ENCODE measurements around the gene TCF25. TPM values are rescaled to one million over a fixed set of nuclear protein-coding genes. Genes with fewer than 3 reads are reported as not detected.

Gene TCF25
- total and polyA plus RNA-seq, 4 experiments from 2014 or later: 86.4 to 308 (median 195) TPM

DNA sequence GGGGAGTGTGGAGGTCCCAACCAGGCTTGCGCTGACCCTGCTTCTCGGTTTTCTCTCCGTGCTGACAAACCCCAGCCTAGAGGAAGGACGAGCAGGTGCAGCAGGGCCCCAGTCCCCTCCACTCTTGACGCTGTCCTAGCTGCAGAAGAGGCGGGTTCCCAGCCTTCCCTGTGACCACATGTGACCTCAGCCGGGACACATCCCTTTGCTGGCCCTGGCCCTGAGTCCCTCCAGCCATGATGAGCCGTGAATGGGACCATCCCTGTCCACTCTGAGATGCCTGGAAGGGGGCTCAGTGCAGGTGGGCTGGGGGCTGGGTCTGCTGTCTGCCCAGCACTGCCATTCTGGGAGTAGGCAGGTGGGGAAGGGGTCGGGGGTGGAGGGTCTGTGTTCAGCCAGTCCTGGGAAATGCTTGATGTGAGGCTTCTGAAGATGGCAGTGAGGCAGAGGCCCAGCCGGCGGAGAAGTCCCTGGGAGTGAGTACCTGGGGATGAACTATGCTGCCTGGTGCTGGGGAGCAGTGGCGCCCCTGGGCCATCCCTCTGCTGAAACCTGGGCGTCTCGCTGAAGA, 47.8 kb downstream of the TCF25 start:
- peaks cover 23 to 52% (median 39%) of the 10 kb centered on the region in 4 donors for H3K4me1 Mint-ChIP-seq
- DNase-seq: peak in 1 of 5 donors; percentile 33
- peaks cover 0 to 2% (median 0%) of the 10 kb centered on the region in 8 donors for H3K9me3 Mint-ChIP-seq
- intact Hi-C loops (cut with micrococcal nuclease): no loop called here
- no peaks in the 10 kb centered on the region for H3K36me3 Mint-ChIP-seq
- ChIA-PET POLR2A (ENCODE audit: partially characterized antibody) (interaction anchor here (1.2 to 1.3 kb wide), 2 partner anchors 48 to 235 kb away, joined by 3 read pairs; partner anchors contain the start of genes CDK10 and TCF25), CTCF (ENCODE audit: partially characterized antibody) (no interaction called here)
- H3K4me3 ChIP-seq (ENCODE audit: low read length in 2 of 2): no peak overlapping the region
- H3K9me3 ChIP-seq (ENCODE audit: control insufficient read depth in 1 of 2, low read length in 2 of 2): no peaks in the 10 kb centered on the region
- H3K27ac ChIP-seq (ENCODE audit: low read depth, low read length): no peak overlapping the region
- peaks cover 78% of the 10 kb centered on the region for H3K4me1 ChIP-seq (ENCODE audit: insufficient read depth, low read length)
- no peak overlapping the region for H3K4me3 Mint-ChIP-seq
- H3K27ac Mint-ChIP-seq: peak overlapping the region in 1 of 7 donors; percentile 42
- H3K36me3 ChIP-seq (ENCODE audit: insufficient read depth, low read length): no peaks in the 10 kb centered on the region
- peaks cover 0 to 13% of the 10 kb centered on the region in 2 donors for H3K27me3 Mint-ChIP-seq
- H3K27me3 ChIP-seq (ENCODE audit: insufficient read depth, low read length): peaks cover 10% of the 10 kb centered on the region

DNA sequence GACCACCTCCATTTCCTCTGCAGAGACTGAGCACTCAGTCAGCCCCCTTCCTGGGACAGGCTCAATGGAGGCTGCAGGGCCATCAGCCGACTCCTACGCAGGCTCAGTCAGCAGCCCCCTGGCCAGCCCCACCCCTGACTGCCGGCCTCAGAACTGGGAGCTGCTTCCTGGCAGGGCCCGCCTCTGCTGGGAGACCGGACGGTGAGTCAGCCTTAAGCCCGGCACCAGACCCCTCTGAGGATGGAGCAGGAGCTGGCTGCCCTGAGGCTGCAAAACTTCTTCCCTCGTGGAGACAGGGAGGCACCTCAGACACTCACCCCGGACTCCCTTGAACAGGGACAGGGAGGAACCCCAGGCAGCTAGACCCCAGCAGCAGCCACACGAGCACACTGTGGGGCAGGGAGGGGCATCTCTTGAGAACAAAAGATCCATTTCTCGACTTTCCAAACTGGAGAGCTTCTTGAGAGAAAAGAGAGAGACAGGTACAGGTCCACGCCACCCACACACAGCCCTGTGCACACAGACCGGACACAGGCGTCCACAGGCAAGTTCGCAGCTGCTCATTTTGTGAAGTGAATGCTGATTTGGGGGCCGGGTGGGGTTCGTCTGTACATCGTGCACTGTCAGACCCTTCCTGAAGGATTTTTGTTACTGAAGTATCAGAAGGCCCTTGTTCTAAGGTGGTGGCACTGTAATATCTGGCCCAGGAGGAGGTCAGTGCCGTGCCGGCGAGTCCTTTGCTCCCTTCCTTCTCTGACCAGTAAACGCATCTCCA, 48.5 kb downstream of the TCF25 start:
- peak overlapping the region; percentile 35 to 74 (median 60) for H3K4me3 Mint-ChIP-seq
- peaks cover 10% of the 10 kb centered on the region for H3K27me3 ChIP-seq (ENCODE audit: insufficient read depth, low read length)
- no peak overlapping the region for H3K4me3 ChIP-seq (ENCODE audit: low read length in 2 of 2)
- no peaks in the 10 kb centered on the region for H3K36me3 ChIP-seq (ENCODE audit: insufficient read depth, low read length)
- intact Hi-C loops (cut with micrococcal nuclease): no loop called here
- POLR2A ChIA-PET (ENCODE audit: partially characterized antibody): interaction anchor here (0.8 to 1.2 kb wide), 2 partner anchors 33 to 235 kb away, joined by 3 to 4 read pairs; partner anchors contain the start of gene CDK10
- H3K36me3 Mint-ChIP-seq: no peaks in the 10 kb centered on the region
- peaks cover 0 to 2% (median 0%) of the 10 kb centered on the region in 8 donors for H3K9me3 Mint-ChIP-seq
- H3K27ac Mint-ChIP-seq: peak overlapping the region in 1 of 7 donors; percentile 42
- H3K27ac ChIP-seq (ENCODE audit: low read depth, low read length): no peak overlapping the region
- H3K9me3 ChIP-seq (ENCODE audit: control insufficient read depth in 1 of 2, low read length in 2 of 2): no peaks in the 10 kb centered on the region
- CTCF ChIA-PET (ENCODE audit: partially characterized antibody): no interaction called here
- peaks cover 23 to 51% (median 38%) of the 10 kb centered on the region in 4 donors for H3K4me1 Mint-ChIP-seq
- no peak for DNase-seq
- peaks cover 4 to 17% of the 10 kb centered on the region in 2 donors for H3K27me3 Mint-ChIP-seq
- H3K4me1 ChIP-seq (ENCODE audit: insufficient read depth, low read length): peaks cover 83% of the 10 kb centered on the region

DNA sequence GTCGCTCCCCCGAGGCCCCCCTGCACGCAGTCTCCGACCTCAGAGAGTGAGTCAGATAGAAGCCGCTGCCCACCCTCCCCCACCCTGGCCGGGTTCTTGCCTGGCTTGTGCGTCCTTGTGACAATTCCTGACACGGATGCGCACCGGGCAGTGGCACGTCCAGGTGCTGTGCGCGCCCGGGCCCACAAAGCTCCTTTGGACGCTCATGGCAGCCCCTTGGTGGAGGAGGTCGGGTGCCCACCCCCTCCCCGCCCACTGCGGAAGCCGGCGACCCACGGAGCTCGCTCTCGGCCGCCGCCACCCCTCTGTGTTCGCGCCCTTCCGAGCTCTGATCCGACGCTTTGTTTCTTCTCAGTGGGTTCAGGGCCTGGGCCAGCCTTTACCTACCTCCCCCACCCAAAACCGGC, 49.1 kb downstream of the TCF25 start:
- Histone ChIP-seq H3K27ac (ENCODE audit: low read depth, low read length) (no peak overlapping the region), H3K36me3 (ENCODE audit: insufficient read depth, low read length) (no peaks in the 10 kb centered on the region), H3K4me1 (ENCODE audit: insufficient read depth, low read length) (peaks cover 77% of the 10 kb centered on the region), H3K27me3 (ENCODE audit: insufficient read depth, low read length) (peaks cover 11% of the 10 kb centered on the region), H3K4me3 (ENCODE audit: low read length in 2 of 2) (no peak overlapping the region), H3K9me3 (ENCODE audit: control insufficient read depth in 1 of 2, low read length in 2 of 2) (no peaks in the 10 kb centered on the region)
- ChIA-PET CTCF (ENCODE audit: partially characterized antibody) (no interaction called here), POLR2A (ENCODE audit: partially characterized antibody) (interaction anchor here (0.8 to 1.6 kb wide), 4 partner anchors 10 to 236 kb away, joined by 3 to 8 read pairs (median 4); partner anchors contain the start of gene CDK10)
- Mint-ChIP-seq H3K4me3 (peak overlapping the region; percentile 35 to 74 (median 62)), H3K27me3 (peaks cover 4 to 18% of the 10 kb centered on the region in 2 donors), H3K4me1 (peaks cover 22 to 49% (median 35%) of the 10 kb centered on the region in 4 donors), H3K27ac (peak overlapping the region in 1 of 7 donors; percentile 42), H3K9me3 (peaks cover 0 to 2% (median 0%) of the 10 kb centered on the region in 8 donors), H3K36me3 (no peaks in the 10 kb centered on the region)
- intact Hi-C loops (cut with micrococcal nuclease): no loop called here
- peak in 1 of 5 donors; percentile 59 for DNase-seq

DNA sequence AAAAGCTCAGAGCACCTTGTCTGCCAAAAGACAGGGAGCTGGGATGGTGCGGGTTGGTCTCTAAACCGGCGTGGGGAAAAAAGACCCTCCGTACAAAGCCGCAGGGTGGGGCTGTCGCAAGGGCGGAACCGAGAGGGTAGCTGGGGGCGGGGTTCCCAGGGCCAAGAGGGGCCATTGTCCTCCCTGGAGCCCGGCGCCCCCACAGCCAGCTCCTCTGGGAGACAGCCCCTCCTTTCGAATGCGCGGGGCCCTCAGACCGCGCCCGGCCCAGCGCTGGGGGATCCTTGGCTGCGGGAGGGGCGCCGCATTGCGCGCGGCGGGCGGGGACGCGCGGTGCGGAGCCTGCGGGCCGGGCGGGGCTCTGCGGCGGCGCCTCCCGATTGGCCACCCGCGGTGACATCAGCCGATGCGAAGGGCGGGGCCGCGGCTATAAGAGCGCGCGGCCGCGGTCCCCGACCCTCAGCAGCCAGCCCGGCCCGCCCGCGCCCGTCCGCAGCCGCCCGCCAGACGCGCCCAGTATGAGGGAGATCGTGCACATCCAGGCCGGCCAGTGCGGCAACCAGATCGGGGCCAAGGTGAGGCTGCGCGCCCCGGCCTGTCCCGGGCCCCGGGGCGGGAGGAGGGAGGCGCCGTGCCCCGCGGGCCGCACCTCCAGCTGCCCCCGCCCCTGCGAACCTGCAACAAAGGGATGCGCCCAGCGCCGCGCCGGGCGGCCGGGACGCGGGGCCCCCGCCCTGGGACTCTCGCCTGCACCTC, 49.7 kb downstream of the TCF25 start, which contains the start of gene TUBB3:
TSS of gene TUBB3 (plus strand) at position 459 of the 756 bp plus-strand sequence. CDS start at position 519, 60 bp downstream.
- no peaks in the 10 kb centered on the region for H3K36me3 Mint-ChIP-seq
- H3K4me3 Mint-ChIP-seq: peak within 1 kb of the TSS; percentile 35 to 74 (median 62)
- no peak within 1 kb of the TSS for H3K27ac ChIP-seq (ENCODE audit: low read depth, low read length)
- intact Hi-C loops (cut with micrococcal nuclease): no loop called here
- H3K4me3 ChIP-seq (ENCODE audit: low read length in 2 of 2): no peak within 1 kb of the TSS
- H3K27me3 ChIP-seq (ENCODE audit: insufficient read depth, low read length): peaks cover 16% of the 10 kb centered on the region
- no peaks in the 10 kb centered on the region for H3K9me3 ChIP-seq (ENCODE audit: control insufficient read depth in 1 of 2, low read length in 2 of 2)
- CTCF ChIA-PET (ENCODE audit: partially characterized antibody): no interaction called here
- POLR2A ChIA-PET (ENCODE audit: partially characterized antibody): interaction anchor here (1.0 to 1.6 kb wide), 3 partner anchors 10 to 15 kb away, joined by 3 to 8 read pairs (median 4); no protein-coding TSS in a partner anchor
- H3K4me1 Mint-ChIP-seq: peaks cover 18 to 44% (median 30%) of the 10 kb centered on the region in 4 donors
- peaks cover 4 to 19% of the 10 kb centered on the region in 2 donors for H3K27me3 Mint-ChIP-seq
- H3K36me3 ChIP-seq (ENCODE audit: insufficient read depth, low read length): no peaks in the 10 kb centered on the region
- H3K27ac Mint-ChIP-seq: peak within 1 kb of the TSS in 1 of 7 donors; percentile 42
- H3K4me1 ChIP-seq (ENCODE audit: insufficient read depth, low read length): peaks cover 72% of the 10 kb centered on the region
- peak in 1 of 5 donors; percentile 14 for DNase-seq
- H3K9me3 Mint-ChIP-seq: peaks cover 0 to 2% (median 0%) of the 10 kb centered on the region in 8 donors

DNA sequence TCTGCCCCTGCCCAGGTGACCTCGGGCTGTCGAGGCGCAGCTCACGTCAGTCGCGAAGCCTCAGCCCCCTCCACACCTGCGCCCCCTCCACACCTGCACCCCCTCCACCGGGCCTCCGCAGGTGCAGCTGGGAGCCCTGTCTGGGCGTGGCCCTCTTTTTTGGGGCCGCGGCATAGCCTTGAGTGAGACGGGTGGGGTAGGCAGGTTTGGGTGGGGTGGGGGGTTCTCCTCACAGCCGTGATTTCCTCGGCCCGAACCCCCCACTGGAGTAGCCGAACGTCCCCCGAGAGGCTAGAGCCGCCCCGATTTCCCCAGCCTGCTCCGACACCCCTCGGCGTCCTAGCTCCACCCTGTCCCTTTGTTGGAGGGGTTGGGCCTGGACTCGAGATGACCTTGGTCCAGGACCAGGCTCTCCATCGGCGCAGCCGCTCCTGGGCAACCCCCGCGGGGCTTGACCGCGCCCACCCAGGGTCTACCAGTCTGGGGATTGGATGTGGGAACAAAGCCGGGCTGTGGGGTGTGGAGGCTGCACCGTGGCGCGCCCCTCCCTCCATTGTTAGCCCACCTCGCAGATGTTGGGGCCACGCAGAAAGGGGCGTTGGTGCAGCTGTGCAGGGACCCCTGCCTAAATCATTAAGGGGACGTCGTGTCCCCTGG, 50.4 kb downstream of the TCF25 start:
- Mint-ChIP-seq H3K9me3 (peaks cover 0 to 2% (median 0%) of the 10 kb centered on the region in 8 donors), H3K27me3 (peaks cover 4 to 19% of the 10 kb centered on the region in 2 donors), H3K4me3 (peak overlapping the region in 1 of 8 donors; percentile 30), H3K27ac (no peak overlapping the region), H3K4me1 (peaks cover 15 to 38% (median 28%) of the 10 kb centered on the region in 4 donors), H3K36me3 (no peaks in the 10 kb centered on the region)
- DNase-seq: no peak
- Histone ChIP-seq H3K27ac (ENCODE audit: low read depth, low read length) (no peak overlapping the region), H3K4me3 (ENCODE audit: low read length in 2 of 2) (no peak overlapping the region), H3K9me3 (ENCODE audit: control insufficient read depth in 1 of 2, low read length in 2 of 2) (no peaks in the 10 kb centered on the region), H3K27me3 (ENCODE audit: insufficient read depth, low read length) (peaks cover 16% of the 10 kb centered on the region), H3K36me3 (ENCODE audit: insufficient read depth, low read length) (no peaks in the 10 kb centered on the region), H3K4me1 (ENCODE audit: insufficient read depth, low read length) (peaks cover 65% of the 10 kb centered on the region)
- intact Hi-C loops (cut with micrococcal nuclease): no loop called here
- ChIA-PET POLR2A (ENCODE audit: partially characterized antibody) (interaction anchor here (1.0 to 1.6 kb wide), 3 partner anchors 11 to 15 kb away, joined by 3 to 8 read pairs (median 4); no protein-coding TSS in a partner anchor), CTCF (ENCODE audit: partially characterized antibody) (interaction anchor here (2.1 kb wide), 1 partner anchor 14 kb away, joined by 7 read pairs; no protein-coding TSS in a partner anchor)

DNA sequence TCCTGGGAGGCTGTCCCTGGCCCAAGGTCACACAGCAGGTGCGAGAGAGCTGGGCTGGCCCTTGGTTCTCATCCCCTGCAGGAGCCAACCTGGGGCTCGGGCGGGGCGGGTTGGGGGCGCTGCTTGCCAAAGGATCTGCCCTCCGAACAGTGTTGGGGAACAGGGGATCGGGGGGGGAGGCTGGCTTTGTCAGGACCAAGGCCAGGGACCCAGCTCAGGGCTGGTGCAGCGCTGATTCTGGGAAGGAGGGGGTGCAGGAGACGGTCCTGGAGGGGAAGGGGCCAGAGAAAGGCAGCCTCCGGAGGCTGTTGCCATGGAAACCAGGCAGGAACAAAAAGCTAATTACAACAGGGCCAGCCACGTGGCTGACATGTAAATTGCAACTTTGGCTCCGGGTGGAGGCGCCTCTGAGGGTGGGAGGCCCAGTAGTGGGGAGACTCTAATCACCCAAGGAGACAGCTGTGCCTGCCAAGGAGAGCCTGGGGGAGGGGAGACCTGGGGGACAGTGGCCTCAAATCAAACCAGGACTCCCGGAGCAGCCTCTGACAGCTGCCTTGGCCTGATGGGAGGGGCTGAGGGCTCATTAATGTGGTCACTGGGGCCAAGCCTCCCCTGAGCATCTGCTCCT, 51.0 kb downstream of the TCF25 start:
- CTCF ChIA-PET (ENCODE audit: partially characterized antibody): interaction anchor here (2.1 kb wide), 1 partner anchor 14 kb away, joined by 7 read pairs; no protein-coding TSS in a partner anchor
- peaks cover 0 to 2% (median 0%) of the 10 kb centered on the region in 8 donors for H3K9me3 Mint-ChIP-seq
- peak in 4 of 5 donors; percentile 44 to 57 (median 46) for DNase-seq
- H3K4me1 Mint-ChIP-seq: peaks cover 15 to 34% (median 24%) of the 10 kb centered on the region in 4 donors
- Histone ChIP-seq H3K4me3 (ENCODE audit: low read length in 2 of 2) (no peak overlapping the region), H3K27ac (ENCODE audit: low read depth, low read length) (no peak overlapping the region), H3K36me3 (ENCODE audit: insufficient read depth, low read length) (no peaks in the 10 kb centered on the region), H3K9me3 (ENCODE audit: control insufficient read depth in 1 of 2, low read length in 2 of 2) (no peaks in the 10 kb centered on the region), H3K4me1 (ENCODE audit: insufficient read depth, low read length) (peaks cover 58% of the 10 kb centered on the region), H3K27me3 (ENCODE audit: insufficient read depth, low read length) (peaks cover 16% of the 10 kb centered on the region)
- intact Hi-C loops (cut with micrococcal nuclease): no loop called here
- H3K27ac Mint-ChIP-seq: peak overlapping the region in 2 of 7 donors; percentile 29 to 54
- no peaks in the 10 kb centered on the region for H3K36me3 Mint-ChIP-seq
- peak overlapping the region in 4 of 8 donors; percentile 22 to 76 (median 37) for H3K4me3 Mint-ChIP-seq
- POLR2A ChIA-PET (ENCODE audit: partially characterized antibody): interaction anchor here (1.4 kb wide), 1 partner anchor 16 kb away, joined by 3 read pairs; no protein-coding TSS in a partner anchor
- peaks cover 4 to 19% of the 10 kb centered on the region in 2 donors for H3K27me3 Mint-ChIP-seq
